ENCODE results near the gene FOLR3. TPM values are rescaled to one million over a fixed set of nuclear protein-coding genes. Genes with fewer than 3 reads are reported as not detected.

Gene FOLR3
- total RNA-seq, 1 donor from 2014 or later = not detected

DNA sequence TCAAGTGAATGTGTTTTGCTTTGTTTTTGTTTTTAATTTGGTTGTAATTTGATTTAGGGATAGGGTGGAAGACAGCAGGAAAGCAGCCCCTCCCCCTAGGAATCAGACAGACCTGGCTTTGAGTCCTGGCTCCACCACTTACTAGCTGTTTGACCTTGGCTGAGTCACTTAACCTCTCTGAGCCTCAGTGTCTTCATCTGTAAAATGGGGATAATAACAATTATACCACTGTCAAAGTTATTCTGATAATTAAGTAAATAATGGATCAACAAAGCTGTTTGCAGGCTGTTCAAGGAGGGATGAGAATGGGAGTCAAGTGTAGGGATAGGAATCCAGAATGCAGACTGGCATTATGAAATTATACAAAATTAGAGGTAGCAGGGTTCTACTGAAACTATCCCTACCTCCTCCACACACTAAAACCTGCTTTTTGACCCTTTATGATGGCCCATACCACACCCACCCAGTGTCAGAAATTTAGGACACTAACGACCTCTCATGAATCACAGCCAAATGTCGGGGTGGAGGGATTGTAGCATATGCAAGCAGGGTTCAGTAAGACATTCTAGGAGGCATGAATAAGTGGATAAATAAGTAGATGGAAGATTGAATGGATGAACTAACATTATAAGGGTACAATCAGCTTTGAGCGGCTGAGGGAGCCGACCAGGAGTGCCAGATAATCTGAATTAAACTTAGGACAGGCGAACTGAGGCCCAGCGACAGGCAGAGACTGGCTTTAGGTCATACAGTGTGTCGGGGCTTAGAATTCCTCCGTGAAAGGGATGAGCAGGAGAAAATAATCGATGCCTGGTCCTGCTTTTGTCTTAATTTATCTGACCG lies 24.0 kb upstream of the FOLR3 start:
- Histone ChIP-seq H3K4me3 (ENCODE audit: low read depth, low read length) (peak overlapping the region; percentile 55), H3K27me3 (ENCODE audit: control insufficient read depth, insufficient read depth, low read length) (no peaks in the 10 kb centered on the region), H3K36me3 (ENCODE audit: control insufficient read depth, insufficient read depth, low read length) (no peaks in the 10 kb centered on the region)
- TF ChIP-seq, protein P1, sequence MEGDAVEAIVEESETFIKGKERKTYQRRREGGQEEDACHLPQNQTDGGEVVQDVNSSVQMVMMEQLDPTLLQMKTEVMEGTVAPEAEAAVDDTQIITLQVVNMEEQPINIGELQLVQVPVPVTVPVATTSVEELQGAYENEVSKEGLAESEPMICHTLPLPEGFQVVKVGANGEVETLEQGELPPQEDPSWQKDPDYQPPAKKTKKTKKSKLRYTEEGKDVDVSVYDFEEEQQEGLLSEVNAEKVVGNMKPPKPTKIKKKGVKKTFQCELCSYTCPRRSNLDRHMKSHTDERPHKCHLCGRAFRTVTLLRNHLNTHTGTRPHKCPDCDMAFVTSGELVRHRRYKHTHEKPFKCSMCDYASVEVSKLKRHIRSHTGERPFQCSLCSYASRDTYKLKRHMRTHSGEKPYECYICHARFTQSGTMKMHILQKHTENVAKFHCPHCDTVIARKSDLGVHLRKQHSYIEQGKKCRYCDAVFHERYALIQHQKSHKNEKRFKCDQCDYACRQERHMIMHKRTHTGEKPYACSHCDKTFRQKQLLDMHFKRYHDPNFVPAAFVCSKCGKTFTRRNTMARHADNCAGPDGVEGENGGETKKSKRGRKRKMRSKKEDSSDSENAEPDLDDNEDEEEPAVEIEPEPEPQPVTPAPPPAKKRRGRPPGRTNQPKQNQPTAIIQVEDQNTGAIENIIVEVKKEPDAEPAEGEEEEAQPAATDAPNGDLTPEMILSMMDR (IDR thresholded peaks at IDR 0.05; ENCODE audit: insufficient read depth, low read length, poor library complexity, severe bottlenecking) = no peak
- no peak for DNase-seq (ENCODE audit: low read depth)

DNA sequence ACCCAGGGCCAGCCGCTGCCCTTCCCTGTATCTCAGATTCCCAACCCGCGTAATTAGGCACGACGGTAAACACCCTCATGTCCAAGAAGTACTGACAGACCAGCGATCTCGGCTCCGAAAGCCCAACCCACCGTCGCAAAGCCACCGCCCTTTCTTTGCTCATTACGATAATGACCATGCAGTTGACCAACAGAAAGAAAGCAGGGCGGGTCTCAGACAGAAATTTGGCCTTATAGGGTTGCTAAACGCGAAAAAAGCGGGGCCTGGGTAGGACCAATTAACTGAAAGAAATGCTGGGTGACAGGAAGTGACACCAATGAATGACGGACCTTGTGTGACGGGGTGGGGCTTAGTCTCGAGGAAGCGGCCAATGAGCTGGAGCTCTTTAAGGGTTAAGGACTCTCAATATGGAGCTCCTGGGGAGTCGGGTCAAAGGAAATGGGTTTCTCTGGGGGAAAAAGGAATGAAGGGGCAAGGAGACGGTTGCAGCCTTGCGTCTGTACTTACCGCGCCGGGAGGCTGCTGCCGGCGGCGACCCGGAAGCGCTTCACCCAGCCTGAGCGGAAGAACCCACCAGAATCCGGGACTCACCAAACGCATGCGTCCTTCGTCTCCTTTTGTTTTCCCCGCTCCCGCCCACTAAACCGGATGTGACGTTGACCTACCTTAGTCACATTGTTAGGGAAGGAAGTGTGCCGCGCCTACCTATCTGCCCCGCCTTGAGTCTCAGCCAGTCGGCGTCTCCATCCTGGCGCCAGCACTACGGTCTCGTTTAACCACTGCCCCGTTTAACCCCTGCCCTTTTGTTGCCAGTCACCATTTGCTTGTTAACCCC lies 23.2 kb upstream of the FOLR3 start, which contains the start of gene ANAPC15:
Gene ANAPC15, minus strand, starts transcription at position 553 of the 835 bp plus-strand sequence. CDS start 1,419 bp downstream, outside the sequence.
- peak within 1 kb of the TSS; percentile 55 for H3K4me3 ChIP-seq (ENCODE audit: low read depth, low read length)
- no peaks in the 10 kb centered on the region for H3K36me3 ChIP-seq (ENCODE audit: control insufficient read depth, insufficient read depth, low read length)
- no peaks in the 10 kb centered on the region for H3K27me3 ChIP-seq (ENCODE audit: control insufficient read depth, insufficient read depth, low read length)
- peak; percentile 99 for DNase-seq (ENCODE audit: low read depth)
- TF ChIP-seq, protein P1 (IDR thresholded peaks at IDR 0.05; ENCODE audit: insufficient read depth, low read length, poor library complexity, severe bottlenecking) = no peak

DNA sequence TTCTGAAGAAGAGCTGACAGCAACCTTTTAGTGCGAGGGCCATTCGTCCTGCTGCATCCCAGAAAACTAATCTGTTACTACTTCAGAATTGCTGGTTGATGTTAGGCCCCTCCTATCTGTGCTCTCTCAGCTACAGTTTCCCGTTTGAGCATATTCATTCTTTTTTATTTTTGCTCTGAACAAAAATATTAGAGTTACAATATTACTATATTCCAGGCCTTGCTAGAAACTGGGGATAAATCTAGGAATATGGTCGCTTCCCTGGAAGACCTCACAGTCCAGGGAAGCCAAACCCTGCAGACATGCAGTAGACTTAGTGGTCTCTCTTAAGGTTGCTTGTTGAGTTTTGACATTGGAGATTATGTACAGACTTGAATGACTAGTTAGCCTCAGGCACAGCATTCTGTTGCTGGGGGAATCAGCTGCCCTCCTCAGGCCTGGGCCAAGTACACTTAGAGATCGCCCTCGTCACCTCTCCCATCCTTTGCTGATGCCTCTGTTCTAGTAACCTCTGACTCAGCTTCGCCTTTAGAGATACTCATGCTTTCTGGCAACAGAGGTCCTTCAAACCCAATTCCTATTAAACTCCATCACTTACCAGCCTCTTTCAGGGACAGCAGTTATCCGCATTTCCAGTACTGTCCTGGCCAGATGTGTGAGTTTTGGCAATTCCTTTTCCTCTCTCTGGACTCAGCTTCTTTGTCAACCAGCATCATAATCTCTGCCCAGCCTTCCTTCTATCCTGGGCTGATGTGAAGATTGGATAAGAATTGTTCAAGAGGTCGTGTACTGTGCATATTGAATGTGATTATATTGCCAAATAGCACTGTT lies 22.3 kb upstream of the FOLR3 start:
- no peaks in the 10 kb centered on the region for H3K36me3 ChIP-seq (ENCODE audit: control insufficient read depth, insufficient read depth, low read length)
- TF ChIP-seq, protein P1 (IDR thresholded peaks at IDR 0.05; ENCODE audit: insufficient read depth, low read length, poor library complexity, severe bottlenecking) = no peak
- no peak for DNase-seq (ENCODE audit: low read depth)
- no peaks in the 10 kb centered on the region for H3K27me3 ChIP-seq (ENCODE audit: control insufficient read depth, insufficient read depth, low read length)
- peak overlapping the region; percentile 15 for H3K4me3 ChIP-seq (ENCODE audit: low read depth, low read length)

DNA sequence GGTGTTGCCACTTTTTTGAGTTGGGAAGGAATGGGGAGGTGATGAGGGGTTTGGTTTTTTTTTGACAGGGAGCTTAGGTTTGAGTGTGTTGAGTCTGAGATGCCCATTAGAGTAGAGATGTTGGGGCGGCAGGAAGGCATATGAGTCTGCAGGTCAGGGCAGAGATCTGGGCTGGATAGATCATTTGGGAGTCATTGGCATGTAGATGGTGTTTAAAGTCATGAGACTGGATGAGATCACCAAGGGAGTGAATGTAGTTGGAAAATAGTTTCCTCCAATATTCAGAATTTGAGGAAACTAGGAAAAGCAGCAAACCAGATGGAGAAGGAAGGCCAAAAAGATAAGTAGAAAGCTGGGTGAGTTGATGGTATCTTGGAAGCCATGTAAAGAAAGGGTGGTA lies 21.0 kb upstream of the FOLR3 start:
- TF ChIP-seq, protein P1 (IDR thresholded peaks at IDR 0.05; ENCODE audit: insufficient read depth, low read length, poor library complexity, severe bottlenecking) = no peak
- H3K36me3 ChIP-seq (ENCODE audit: control insufficient read depth, insufficient read depth, low read length) = no peaks in the 10 kb centered on the region
- no peak for DNase-seq (ENCODE audit: low read depth)
- H3K4me3 ChIP-seq (ENCODE audit: low read depth, low read length) = no peak overlapping the region
- no peaks in the 10 kb centered on the region for H3K27me3 ChIP-seq (ENCODE audit: control insufficient read depth, insufficient read depth, low read length)

DNA sequence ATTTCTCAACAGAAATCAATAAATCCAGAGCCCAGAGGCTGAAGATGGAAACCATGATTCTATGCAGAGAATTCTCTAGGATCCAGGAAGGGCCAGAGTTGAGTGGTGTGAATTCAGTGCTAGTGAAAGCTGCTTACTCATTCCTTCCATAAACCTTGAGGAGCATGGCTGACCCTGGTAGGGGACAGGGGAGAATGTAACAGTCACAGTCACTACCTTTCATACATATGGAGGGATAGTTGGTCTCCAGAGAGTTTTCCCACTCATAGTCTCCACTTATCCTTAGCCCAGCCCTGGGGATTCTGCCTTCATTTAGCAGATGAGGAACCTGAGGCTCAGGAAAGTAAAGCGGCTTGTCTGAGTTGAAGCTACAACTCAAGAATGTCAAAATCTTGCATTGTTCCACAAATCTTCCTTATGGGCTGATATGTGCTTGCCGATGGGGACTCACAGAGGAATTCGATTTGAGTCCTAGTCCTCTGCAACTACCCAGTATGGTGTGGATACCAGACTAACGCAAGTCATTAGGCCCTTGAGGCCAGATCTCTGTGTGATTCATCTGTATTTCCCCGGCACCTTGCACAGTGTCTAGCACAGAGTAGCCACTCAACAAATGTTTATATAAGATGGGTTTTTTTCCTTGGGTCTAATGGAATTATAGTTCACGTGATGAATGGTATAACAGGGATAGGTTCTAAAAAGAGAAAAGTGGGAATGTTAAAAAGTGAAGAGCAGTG lies 19.3 kb upstream of the FOLR3 start:
- no peak for DNase-seq (ENCODE audit: low read depth)
- TF ChIP-seq, protein P1 (IDR thresholded peaks at IDR 0.05; ENCODE audit: insufficient read depth, low read length, poor library complexity, severe bottlenecking) = no peak
- no peak overlapping the region for H3K4me3 ChIP-seq (ENCODE audit: low read depth, low read length)
- no peaks in the 10 kb centered on the region for H3K36me3 ChIP-seq (ENCODE audit: control insufficient read depth, insufficient read depth, low read length)
- no peaks in the 10 kb centered on the region for H3K27me3 ChIP-seq (ENCODE audit: control insufficient read depth, insufficient read depth, low read length)
